ENCODE data around the gene SERPINA5. TPM values are rescaled to one million over a fixed set of nuclear protein-coding genes. Genes with fewer than 3 reads are reported as not detected.

The SERPINA5 gene
- total RNA-seq, 1 experiment from 2014 or later, result 2.2 TPM

DNA sequence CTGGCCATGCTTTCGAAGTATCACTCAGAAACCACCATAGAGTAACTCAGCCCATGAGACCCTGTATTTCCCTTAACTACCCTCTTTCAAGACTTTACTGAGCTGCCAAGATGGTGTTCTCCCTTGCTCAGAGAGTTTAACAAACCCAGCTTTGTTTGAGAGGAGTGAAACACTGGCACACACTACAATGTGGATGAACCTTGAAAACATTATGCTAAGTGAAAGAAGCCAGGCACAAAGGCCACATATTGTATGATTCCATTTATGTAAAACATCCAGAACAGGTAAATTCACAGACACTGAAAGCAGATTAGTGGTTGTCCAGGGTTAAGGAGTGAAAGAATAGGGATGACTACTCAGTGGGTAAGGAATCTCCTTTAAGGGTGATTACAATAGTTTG lies 49.8 kb downstream of the SERPINA5 start:
- Mint-ChIP-seq H3K27me3 (ENCODE audit: insufficient read depth, unreplicated experiment) (peaks cover 6% of the 10 kb centered on the region), H3K36me3 (ENCODE audit: insufficient read depth, unreplicated experiment) (no peaks in the 10 kb centered on the region), H3K4me1 (ENCODE audit: low read depth, unreplicated experiment) (no peaks in the 10 kb centered on the region), H3K27ac (ENCODE audit: unreplicated experiment) (no peak overlapping the region), H3K9me3 (ENCODE audit: unreplicated experiment) (no peaks in the 10 kb centered on the region), H3K4me3 (ENCODE audit: unreplicated experiment) (no peak overlapping the region)
- peaks cover 1% of the 10 kb centered on the region; the same call in 1 of the 2 replicates for H3K27me3 ChIP-seq (replicated peaks; ENCODE audit: control insufficient read depth, insufficient read depth, low read length)
- TF ChIP-seq, protein P1, sequence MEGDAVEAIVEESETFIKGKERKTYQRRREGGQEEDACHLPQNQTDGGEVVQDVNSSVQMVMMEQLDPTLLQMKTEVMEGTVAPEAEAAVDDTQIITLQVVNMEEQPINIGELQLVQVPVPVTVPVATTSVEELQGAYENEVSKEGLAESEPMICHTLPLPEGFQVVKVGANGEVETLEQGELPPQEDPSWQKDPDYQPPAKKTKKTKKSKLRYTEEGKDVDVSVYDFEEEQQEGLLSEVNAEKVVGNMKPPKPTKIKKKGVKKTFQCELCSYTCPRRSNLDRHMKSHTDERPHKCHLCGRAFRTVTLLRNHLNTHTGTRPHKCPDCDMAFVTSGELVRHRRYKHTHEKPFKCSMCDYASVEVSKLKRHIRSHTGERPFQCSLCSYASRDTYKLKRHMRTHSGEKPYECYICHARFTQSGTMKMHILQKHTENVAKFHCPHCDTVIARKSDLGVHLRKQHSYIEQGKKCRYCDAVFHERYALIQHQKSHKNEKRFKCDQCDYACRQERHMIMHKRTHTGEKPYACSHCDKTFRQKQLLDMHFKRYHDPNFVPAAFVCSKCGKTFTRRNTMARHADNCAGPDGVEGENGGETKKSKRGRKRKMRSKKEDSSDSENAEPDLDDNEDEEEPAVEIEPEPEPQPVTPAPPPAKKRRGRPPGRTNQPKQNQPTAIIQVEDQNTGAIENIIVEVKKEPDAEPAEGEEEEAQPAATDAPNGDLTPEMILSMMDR (IDR thresholded peaks at IDR 0.05; ENCODE audit: insufficient read depth in 1 of 2, low read depth in 1 of 2, low read length in 1 of 2, severe bottlenecking in 1 of 2, unreplicated experiment in 1 of 2), result no peak
- CTCF ChIA-PET, result no interaction called here
- DNase-seq, result no peak
- intact Hi-C loops (cut with micrococcal nuclease; ENCODE audit: unreplicated experiment), result no loop called here
- H3K9me3 ChIP-seq, result no peaks in the 10 kb centered on the region
- H3K36me3 ChIP-seq (ENCODE audit: control insufficient read depth, insufficient read depth, low read length), result no peaks in the 10 kb centered on the region
- no peaks in the 10 kb centered on the region for H3K4me1 ChIP-seq
- no TSS peak for BruUV-seq (replicated peaks)
- POLR2A ChIA-PET, result no interaction called here
- H3K4me3 ChIP-seq (ENCODE audit: low read depth, low read length), result no peak overlapping the region

DNA sequence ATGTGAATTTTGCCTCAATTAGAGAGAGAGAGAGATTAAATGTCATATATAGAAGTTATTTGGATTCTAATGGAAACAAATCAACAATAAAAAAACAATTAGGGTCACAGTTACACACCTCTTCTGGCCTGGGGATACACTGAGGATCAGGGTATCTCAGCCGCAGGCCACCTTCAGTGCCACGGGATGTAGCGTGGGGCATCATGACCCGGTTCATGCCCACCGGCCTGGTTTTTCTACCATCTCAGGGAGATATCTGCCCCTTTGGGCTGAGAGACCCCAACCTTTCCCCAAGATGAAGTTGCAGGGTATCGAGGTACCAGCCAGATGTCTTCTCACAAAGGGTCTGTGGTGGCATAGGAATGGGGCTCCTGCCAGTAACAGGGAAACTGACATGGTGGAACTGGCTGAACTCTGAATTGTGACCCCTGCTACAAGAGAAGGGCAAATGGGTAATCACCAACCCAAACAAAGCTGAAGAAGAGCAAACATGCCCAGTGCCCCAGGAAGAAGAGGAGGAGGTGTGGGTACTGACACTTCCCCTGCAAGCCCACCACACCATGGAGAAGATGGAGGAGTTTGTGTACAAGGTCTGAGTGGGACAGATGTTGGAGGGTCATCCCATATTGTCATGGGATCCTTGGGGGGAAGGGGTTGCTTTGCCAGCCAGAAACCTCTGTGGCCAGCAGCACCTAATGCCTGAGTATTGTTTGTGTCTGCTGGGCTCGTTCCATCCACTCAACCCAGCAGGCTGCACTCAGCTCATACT lies 50.5 kb downstream of the SERPINA5 start:
- Histone ChIP-seq H3K27me3 (replicated peaks; ENCODE audit: control insufficient read depth, insufficient read depth, low read length) (peaks cover 1% of the 10 kb centered on the region; the same call in 1 of the 2 replicates), H3K4me3 (ENCODE audit: low read depth, low read length) (no peak overlapping the region), H3K9me3 (no peaks in the 10 kb centered on the region), H3K36me3 (ENCODE audit: control insufficient read depth, insufficient read depth, low read length) (no peaks in the 10 kb centered on the region), H3K4me1 (peaks cover 4% of the 10 kb centered on the region; the same call in 1 of the 2 replicates)
- intact Hi-C loops (cut with micrococcal nuclease; ENCODE audit: unreplicated experiment), result no loop called here
- ChIA-PET CTCF (no interaction called here), POLR2A (no interaction called here)
- peaks cover 6% of the 10 kb centered on the region for H3K27me3 Mint-ChIP-seq (ENCODE audit: insufficient read depth, unreplicated experiment)
- no peak overlapping the region for H3K27ac Mint-ChIP-seq (ENCODE audit: unreplicated experiment)
- DNase-seq, result no peak
- no peaks in the 10 kb centered on the region for H3K36me3 Mint-ChIP-seq (ENCODE audit: insufficient read depth, unreplicated experiment)
- H3K4me3 Mint-ChIP-seq (ENCODE audit: unreplicated experiment), result no peak overlapping the region
- H3K4me1 Mint-ChIP-seq (ENCODE audit: low read depth, unreplicated experiment), result no peaks in the 10 kb centered on the region
- H3K9me3 Mint-ChIP-seq (ENCODE audit: unreplicated experiment), result no peaks in the 10 kb centered on the region
- BruUV-seq (replicated peaks), result no TSS peak
- TF ChIP-seq, protein P1 (IDR thresholded peaks at IDR 0.05; ENCODE audit: insufficient read depth in 1 of 2, low read depth in 1 of 2, low read length in 1 of 2, severe bottlenecking in 1 of 2, unreplicated experiment in 1 of 2), result no peak

DNA sequence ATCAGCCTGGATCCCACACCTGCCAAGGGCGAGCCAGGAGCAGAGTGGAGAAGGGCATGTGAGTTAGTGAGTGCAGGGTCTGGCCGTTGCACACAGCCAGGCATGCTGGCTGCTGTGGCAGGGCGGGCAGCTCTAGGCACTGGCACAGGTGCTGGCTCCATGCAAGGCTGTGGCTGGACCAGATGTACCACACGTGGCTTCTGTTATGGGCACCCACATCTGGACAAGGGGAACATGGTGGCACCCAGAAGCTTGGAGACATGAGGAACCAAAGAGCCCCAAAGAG lies 51.0 kb downstream of the SERPINA5 start:
- Histone ChIP-seq H3K4me1 (peaks cover 8% of the 10 kb centered on the region; the same call in 1 of the 2 replicates), H3K27me3 (replicated peaks; ENCODE audit: control insufficient read depth, insufficient read depth, low read length) (peaks cover 1% of the 10 kb centered on the region; the same call in 1 of the 2 replicates), H3K9me3 (no peaks in the 10 kb centered on the region), H3K4me3 (ENCODE audit: low read depth, low read length) (no peak overlapping the region), H3K36me3 (ENCODE audit: control insufficient read depth, insufficient read depth, low read length) (no peaks in the 10 kb centered on the region)
- Mint-ChIP-seq H3K4me1 (ENCODE audit: low read depth, unreplicated experiment) (no peaks in the 10 kb centered on the region), H3K27me3 (ENCODE audit: insufficient read depth, unreplicated experiment) (peaks cover 6% of the 10 kb centered on the region), H3K36me3 (ENCODE audit: insufficient read depth, unreplicated experiment) (no peaks in the 10 kb centered on the region), H3K4me3 (ENCODE audit: unreplicated experiment) (no peak overlapping the region), H3K9me3 (ENCODE audit: unreplicated experiment) (no peaks in the 10 kb centered on the region), H3K27ac (ENCODE audit: unreplicated experiment) (no peak overlapping the region)
- DNase-seq, result no peak
- ChIA-PET CTCF (no interaction called here), POLR2A (no interaction called here)
- intact Hi-C loops (cut with micrococcal nuclease; ENCODE audit: unreplicated experiment), result no loop called here
- TF ChIP-seq, protein P1 (IDR thresholded peaks at IDR 0.05; ENCODE audit: insufficient read depth in 1 of 2, low read depth in 1 of 2, low read length in 1 of 2, severe bottlenecking in 1 of 2, unreplicated experiment in 1 of 2), result no peak
- no TSS peak for BruUV-seq (replicated peaks)
